GM18519 (cell line): ENCODE results near the gene STX8.
"Not testable (repeated sequence)": the region's sequence is repeated elsewhere in the genome, so short reads cannot be mapped to it uniquely, and the experiment has no call there.

Experiments used
- ATAC-seq: cut with Tn5 transposase; IDR thresholded peaks from one replicate; pipeline ENCODE4 v1.9.1; 2021; ENCODE audit warnings: mild to moderate bottlenecking, moderate library complexity; ENCODE audit not compliant: unreplicated experiment, low FRiP score

Gene STX8

DNA sequence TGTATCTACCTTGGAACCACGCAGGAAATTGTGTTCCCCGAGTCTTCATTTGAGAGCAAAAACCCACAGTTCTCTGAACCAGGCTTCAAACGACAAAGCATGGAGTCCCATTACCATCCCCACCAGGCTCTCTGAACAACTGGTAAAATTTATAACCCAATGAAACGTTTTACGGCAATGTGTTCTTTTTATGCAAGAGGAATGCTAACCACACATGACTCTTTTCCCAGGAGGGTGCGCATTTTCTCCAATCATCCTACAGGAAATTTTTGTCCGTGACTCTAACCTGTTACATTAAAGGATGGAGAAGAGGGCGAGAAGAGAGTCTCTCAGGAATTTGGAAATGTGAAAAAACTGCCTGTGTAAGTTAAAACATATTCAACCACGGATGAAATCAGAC lies 17.8 kb downstream of the STX8 start:
- ATAC-seq, result no peak

GRCh38 chr17:9557161-9557755 lies 18.4 kb downstream of the STX8 start:
- no peak for ATAC-seq

DNA sequence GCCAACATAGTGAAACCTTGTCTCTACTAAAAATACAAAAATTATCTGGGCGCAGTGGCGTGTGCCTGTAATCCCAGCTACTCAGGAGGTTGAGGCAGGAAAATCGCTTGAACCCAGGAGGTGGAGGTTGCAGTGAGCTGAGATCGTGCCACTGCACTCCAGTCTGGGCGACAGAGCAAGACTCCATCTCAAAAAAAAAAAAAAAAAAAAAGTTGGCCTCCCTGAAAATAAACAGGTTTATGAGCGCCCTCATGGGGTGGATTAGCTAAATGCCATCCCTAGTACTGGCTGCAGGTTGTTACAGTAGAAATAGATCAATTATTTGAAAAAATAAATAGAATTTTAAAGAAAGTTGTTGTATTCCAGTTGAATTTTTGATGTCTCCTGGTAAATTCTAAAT lies 20.9 kb downstream of the STX8 start:
- ATAC-seq, result not testable (repeated sequence)

- ATAC-seq, result no peak
Observed at GRCh38 chr17:9553596-9553995, 22.0 kb downstream of the STX8 start.

- ATAC-seq, result no peak
Observed at GRCh38 chr17:9553181-9553580, 22.4 kb downstream of the STX8 start.

DNA sequence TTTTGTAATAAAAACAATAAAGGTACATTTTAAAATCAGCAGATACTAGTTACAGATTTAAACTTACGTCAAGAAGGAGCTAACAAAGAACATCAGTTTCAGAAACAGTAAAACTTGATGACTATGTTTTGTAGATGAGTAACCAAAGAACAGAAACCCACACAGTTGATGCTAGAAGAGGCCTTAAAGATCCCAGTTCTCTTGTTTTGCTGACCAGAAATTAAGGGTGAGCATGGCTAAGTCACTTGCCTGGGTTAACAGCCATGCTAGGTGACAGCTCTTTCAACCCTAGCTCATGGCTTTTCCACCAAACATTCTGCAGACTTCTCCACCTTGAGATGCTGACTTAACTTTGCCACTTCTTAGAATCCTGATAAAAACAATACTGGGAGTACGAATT lies 26.4 kb downstream of the STX8 start:
- no peak for ATAC-seq

- ATAC-seq, result no peak
Observed at GRCh38 chr17:9544221-9544620, 31.4 kb downstream of the STX8 start.

GRCh38 chr17:9541718-9542117 lies 33.9 kb downstream of the STX8 start:
- ATAC-seq, result no peak

GRCh38 chr17:9538626-9539025 lies 37.0 kb downstream of the STX8 start:
- no peak for ATAC-seq

- no peak for ATAC-seq
Observed at GRCh38 chr17:9537177-9537776, 38.3 kb downstream of the STX8 start.

- ATAC-seq, result no peak
Observed at GRCh38 chr17:9536061-9536460, 39.6 kb downstream of the STX8 start.

DNA sequence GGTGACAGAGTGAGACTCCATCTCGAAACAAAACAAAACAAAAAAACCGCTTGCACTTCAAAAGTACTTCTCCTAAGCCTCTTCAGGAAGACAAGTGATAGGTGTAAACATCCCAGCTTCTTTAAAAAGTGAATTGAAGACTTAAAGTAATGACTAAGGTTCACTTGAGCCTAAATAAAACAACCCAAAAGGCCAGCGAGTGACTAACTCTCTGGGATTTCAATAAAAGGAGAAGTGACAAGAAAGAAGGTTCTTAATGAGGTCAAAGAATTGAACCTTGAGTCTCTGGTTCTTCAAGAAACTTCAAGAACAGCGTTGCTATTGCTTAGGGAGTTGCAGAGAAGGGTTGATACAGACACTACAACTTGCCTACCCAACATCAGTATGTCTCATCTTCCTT lies 42.2 kb downstream of the STX8 start:
- no peak for ATAC-seq

- no peak for ATAC-seq
Observed at GRCh38 chr17:9532715-9533114, 42.9 kb downstream of the STX8 start.

DNA sequence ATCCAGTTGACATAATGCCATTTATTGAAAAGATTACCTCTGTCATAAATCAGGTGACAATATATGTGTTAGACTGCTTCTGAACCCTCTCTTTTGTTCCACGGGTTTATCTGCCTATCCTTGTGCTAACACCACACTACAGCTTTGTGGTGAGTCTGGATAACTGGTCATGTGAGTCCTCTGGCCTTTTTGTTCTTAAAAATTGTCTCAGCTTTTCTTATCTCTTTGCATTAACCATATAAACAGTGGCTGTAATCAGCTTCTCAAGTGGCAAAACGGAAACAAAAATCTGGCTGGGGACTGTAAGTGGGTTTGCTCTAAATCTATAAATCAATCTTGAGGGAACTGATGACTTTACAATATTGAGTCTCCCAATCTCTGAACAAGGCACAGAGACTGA lies 44.6 kb downstream of the STX8 start:
- ATAC-seq, result no peak

DNA sequence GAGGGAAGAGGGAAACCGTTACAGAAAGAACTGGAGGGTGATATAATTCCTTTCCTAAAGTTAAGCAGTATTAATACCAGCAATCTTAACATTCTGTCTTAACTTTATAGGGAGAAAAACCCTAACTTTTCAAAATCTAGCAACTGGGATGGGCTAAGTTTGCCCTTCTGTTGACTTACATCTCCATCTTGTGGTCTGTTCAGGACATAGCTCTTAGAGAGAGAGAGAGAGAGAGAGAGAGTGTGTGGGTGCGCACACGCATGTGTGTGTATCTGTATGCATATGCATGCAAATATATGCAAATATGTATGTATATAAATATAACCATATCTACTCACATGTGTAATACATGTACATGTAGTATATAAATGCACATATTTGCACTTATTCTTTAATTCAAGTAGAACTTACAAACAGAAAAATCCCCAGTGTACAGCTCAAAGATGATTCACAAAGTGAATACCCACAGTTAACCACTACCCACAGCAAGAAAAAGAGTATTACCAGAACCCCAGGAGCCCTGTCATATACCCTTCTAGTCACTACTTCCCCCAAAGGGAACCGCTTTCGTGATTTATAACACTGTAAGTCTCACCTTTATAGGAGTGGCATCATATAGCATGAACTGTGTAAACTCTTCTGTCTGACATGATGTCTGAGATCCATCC lies 46.5 kb downstream of the STX8 start:
- ATAC-seq, result no peak

DNA sequence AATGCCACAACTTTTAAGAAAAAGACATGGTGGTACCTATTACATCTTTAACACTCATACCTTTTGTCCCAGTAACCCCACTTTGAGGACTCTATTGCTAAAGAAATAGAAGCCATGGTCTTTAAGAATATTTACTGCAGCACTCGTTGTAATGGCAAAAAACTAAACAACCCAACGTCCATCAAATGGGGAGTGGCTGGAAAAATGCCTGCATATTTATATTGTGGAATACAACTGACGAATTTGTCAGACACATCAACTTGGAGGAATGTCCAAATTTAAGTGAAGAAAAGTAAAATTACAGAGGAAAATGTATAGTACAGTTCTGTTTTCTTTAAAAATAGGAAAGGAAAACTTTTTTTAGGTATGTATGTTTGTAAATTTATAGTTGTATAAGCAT lies 47.8 kb downstream of the STX8 start:
- no peak for ATAC-seq

DNA sequence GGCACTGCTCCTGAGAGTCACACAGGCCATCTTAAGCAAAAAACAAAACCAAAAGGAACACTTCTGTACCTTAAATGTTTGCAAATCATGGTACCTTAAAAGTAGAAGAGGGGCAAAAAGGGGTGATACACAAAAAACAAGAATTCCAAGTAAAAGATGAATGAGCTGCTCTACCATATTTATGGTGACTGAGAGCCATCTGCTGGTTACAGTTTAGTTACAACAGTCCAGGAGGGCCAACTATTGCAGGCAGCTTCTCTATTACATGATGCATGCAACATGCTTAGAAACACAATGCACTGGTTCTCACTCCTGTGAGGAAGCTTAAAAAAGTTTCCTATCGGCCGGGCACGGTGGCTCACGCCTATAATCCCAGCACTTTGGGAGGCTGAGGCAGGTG lies 53.5 kb downstream of the STX8 start:
- ATAC-seq, result no peak

GRCh38 chr17:9521062-9521461 lies 54.6 kb downstream of the STX8 start:
- ATAC-seq, result no peak

DNA sequence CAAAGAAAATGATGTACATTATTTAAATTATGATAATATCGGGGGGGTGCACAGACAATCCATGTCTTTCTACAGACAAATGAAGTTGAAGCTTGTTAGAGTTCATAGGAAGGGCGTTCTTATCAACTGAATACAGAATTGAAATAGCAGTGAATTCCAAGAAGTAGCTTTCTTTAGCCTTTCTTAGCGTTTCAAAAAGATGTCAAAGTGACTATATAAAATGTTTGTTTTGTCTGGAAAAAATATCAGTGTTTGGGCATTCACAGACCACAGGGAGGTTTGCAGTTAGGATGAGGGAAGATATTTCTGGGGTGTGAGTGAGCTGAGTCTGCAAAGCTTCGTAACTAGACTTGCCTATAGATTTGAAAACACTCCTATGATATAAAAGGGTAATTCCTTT lies 55.0 kb downstream of the STX8 start:
- no peak for ATAC-seq

GRCh38 chr17:9519583-9520272 lies 55.9 kb downstream of the STX8 start:
- no peak for ATAC-seq

GRCh38 chr17:9517396-9517795 lies 58.2 kb downstream of the STX8 start:
- ATAC-seq, result no peak

- ATAC-seq, result no peak
Observed at GRCh38 chr17:9513266-9513665, 62.4 kb downstream of the STX8 start.
